Tibial nerve (tissue), 4 donors: ENCODE data around the gene TICAM2.

Experiments used
- CTCF ChIP-seq, 5 experiments: fragments of 200-600 bp in 3 of 5; fragments of 450-650 bp in 2 of 5; sonication (generic) in 3 of 5; IDR thresholded peaks; one replicate each; pipeline ENCODE4 v1.5.1; 2016 to 2019; ENCODE audit warnings: antibody characterized with exemption in 5 of 5, mild to moderate bottlenecking in 3 of 5, moderate library complexity in 2 of 5
- EP300 ChIP-seq, 2 donors: sonication (generic); formaldehyde crosslinking; IDR thresholded peaks; one replicate each; pipeline ENCODE4 v1.6.1; 2017; ENCODE audit warnings: antibody characterized with exemption in 2 of 2, mild to moderate bottlenecking in 1 of 2
- POLR2A ChIP-seq, 2 donors: fragments of 450-650 bp; IDR thresholded peaks; one replicate each; pipeline ENCODE4 v1.6.1; 2017; ENCODE audit warnings: antibody characterized with exemption in 2 of 2, mild to moderate bottlenecking in 2 of 2, moderate library complexity in 2 of 2

DNA sequence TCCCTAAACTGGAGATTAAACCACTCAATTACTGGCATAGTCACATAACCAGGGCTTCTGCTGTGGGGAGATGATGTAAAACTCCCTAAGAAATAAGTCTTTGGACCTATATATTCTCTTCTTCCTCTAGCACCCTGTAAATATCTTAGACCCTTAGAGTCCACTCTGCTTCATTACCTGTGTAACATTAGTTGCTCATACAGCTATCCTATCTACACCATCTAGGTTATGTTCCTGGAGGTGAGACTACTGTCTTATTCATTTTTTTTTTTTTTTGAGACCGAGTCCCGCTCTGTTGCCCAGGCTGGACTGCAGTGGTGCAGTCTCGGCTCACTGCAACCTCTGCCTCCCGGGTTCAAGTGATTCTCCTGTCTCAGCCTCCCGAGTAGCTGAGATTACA, 9.6 kb upstream of the TICAM2 start:
- TF ChIP-seq CTCF (IDR thresholded peaks at IDR 0.05) (no peak), EP300 (IDR thresholded peaks at IDR 0.05) (no peak), POLR2A (IDR thresholded peaks at IDR 0.05) (no peak)
